ENCODE measurements around the gene BNIP2.

GRCh38 chr15:59618406-59618805 lies 70.7 kb downstream of the BNIP2 start:
- TF ChIP-seq PRDM2 (tag by site-specific recombination; IDR thresholded peaks at IDR 0.05; ENCODE audit: borderline replicate concordance) (no peak), ZNF555 (tag by site-specific recombination; conservative IDR thresholded peaks at IDR 0.05) (no peak), ZNF146 (tag by site-specific recombination; IDR thresholded peaks at IDR 0.05) (no peak), CTCF (tag by site-specific recombination; IDR thresholded peaks at IDR 0.05) (no peak)

All from HEK293 (cell line).